ENCODE results near the gene FAM20A.

DNA sequence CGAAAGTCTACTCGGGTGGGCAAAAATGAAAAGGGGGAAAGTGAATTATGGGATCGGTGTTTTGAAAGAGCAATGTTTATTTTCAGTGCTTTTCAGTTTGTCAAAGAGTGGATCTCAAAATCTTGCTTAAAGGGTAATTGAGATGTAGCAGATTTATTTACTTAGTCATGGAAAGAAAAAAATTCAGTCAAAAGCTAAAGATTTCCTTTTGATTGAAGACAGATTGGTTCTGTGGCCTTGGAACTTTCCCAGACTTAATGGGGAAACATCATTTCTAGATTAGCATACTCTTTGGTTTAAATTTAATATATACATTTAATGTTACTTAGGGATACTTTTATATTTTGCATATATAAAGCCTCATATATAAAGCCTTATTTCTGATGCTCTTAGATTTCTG lies 68.3 kb downstream of the FAM20A start:
- TF ChIP-seq, protein P1, sequence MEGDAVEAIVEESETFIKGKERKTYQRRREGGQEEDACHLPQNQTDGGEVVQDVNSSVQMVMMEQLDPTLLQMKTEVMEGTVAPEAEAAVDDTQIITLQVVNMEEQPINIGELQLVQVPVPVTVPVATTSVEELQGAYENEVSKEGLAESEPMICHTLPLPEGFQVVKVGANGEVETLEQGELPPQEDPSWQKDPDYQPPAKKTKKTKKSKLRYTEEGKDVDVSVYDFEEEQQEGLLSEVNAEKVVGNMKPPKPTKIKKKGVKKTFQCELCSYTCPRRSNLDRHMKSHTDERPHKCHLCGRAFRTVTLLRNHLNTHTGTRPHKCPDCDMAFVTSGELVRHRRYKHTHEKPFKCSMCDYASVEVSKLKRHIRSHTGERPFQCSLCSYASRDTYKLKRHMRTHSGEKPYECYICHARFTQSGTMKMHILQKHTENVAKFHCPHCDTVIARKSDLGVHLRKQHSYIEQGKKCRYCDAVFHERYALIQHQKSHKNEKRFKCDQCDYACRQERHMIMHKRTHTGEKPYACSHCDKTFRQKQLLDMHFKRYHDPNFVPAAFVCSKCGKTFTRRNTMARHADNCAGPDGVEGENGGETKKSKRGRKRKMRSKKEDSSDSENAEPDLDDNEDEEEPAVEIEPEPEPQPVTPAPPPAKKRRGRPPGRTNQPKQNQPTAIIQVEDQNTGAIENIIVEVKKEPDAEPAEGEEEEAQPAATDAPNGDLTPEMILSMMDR (conservative IDR thresholded peaks at IDR 0.05 in 1 of 2, IDR thresholded peaks at IDR 0.05 in 1 of 2; ENCODE audit: low read depth in 1 of 2, low read length in 2 of 2): no peak
- no peak for TF ChIP-seq EZH2 (IDR thresholded peaks at IDR 0.05; ENCODE audit: low read length, missing control alignments)

All from fibroblast of lung (primary cell).